Smooth muscle cell (in vitro differentiated cells): Measurements from ENCODE around the gene COA6. TPM values are rescaled to one million over a fixed set of nuclear protein-coding genes. Genes with fewer than 3 reads are reported as not detected.

ENCODE experiments used
- DNase-seq: peaks from one replicate; lab custom pipeline; 2025; ENCODE audit not compliant: unreplicated experiment; lab: John Stamatoyannopoulos, UW
- H2AFZ ChIP-seq: fragments of 200-600 bp; sonication (generic); 2 replicates; pipeline ENCODE4 v1.6.0; 2016; ENCODE audit warnings: antibody characterized with exemption, low read depth, mild to moderate bottlenecking
- H3F3A ChIP-seq: fragments of 200-600 bp; sonication (generic); 2 replicates; pipeline ENCODE4 v1.6.0; 2017; ENCODE audit warnings: antibody characterized with exemption, low read depth
- H3K27ac ChIP-seq: fragments of 200-600 bp; sonication (generic); 2 replicates; pipeline ENCODE4 v1.5.1; 2016; ENCODE audit warnings: low read depth, mild to moderate bottlenecking
- H3K27me3 ChIP-seq: fragments of 200-600 bp; sonication (generic); 2 replicates; pipeline ENCODE4 v1.6.1; 2016; ENCODE audit warnings: low read depth, mild to moderate bottlenecking
- H3K36me3 ChIP-seq: fragments of 200-600 bp; sonication (generic); 2 replicates; pipeline ENCODE4 v1.5.1; 2016; ENCODE audit warnings: low read depth
- H3K4me1 ChIP-seq: fragments of 200-600 bp; sonication (generic); 2 replicates; pipeline ENCODE4 v1.5.1; 2016; ENCODE audit warnings: low read depth
- H3K4me2 ChIP-seq: fragments of 200-600 bp; sonication (generic); 2 replicates; pipeline ENCODE4 v1.6.0; 2016; ENCODE audit warnings: mild to moderate bottlenecking
- H3K4me3 ChIP-seq: fragments of 200-600 bp; sonication (generic); 2 replicates; pipeline ENCODE4 v1.5.1; 2016; ENCODE audit warnings: mild to moderate bottlenecking
- H3K79me2 ChIP-seq: fragments of 200-600 bp; sonication (generic); 2 replicates; pipeline ENCODE4 v1.6.0; 2016; ENCODE audit warnings: low read depth, mild to moderate bottlenecking
- H3K9ac ChIP-seq: fragments of 200-600 bp; sonication (generic); 2 replicates; pipeline ENCODE4 v1.6.0; 2016; ENCODE audit warnings: low read depth
- H3K9me3 ChIP-seq: fragments of 200-600 bp; sonication (generic); replicated peaks from 2 replicates; pipeline ENCODE4 v1.5.1; 2016; ENCODE audit warnings: low read depth
- H4K20me1 ChIP-seq: fragments of 200-600 bp; sonication (generic); 2 replicates; pipeline ENCODE4 v1.6.0; 2016; ENCODE audit warnings: low read depth
- WGBS: methylation state at CpG from one replicate; pipeline ENCODE4 v1.1.7; 2016; ENCODE audit warnings: low lambda C conversion rate; 5-methylcytosine and 5-hydroxymethylcytosine counted together
- polyA plus RNA-seq: library from polyadenylated mRNA; unstranded; fragments of >200 nt; fragmentation: Nextera tagmentation; extraction: Ambion mirVana; gene quantifications from 2 replicates; pipeline ENCODE4 v1.2.1, GENCODE V29; 2016
- total RNA-seq: library from RNA; depleted of rRNA; stranded (reverse); fragments of >200 nt; gene quantifications from 2 replicates; pipeline ENCODE4 v1.2.3, GENCODE V29; 2014
- TF ChIP-seq, protein P1 (sequence below): fragments of 200-600 bp; sonication (generic); IDR thresholded peaks from 2 replicates; pipeline ENCODE4 v1.5.1; 2017; ENCODE audit warnings: borderline replicate concordance, mild to moderate bottlenecking, antibody characterized with exemption; ENCODE audit not compliant: insufficient read depth, poor library complexity, severe bottlenecking

Gene COA6
- total and polyA plus RNA-seq, 2 experiments from 2014 or later = 43.5 to 56.3 TPM

DNA sequence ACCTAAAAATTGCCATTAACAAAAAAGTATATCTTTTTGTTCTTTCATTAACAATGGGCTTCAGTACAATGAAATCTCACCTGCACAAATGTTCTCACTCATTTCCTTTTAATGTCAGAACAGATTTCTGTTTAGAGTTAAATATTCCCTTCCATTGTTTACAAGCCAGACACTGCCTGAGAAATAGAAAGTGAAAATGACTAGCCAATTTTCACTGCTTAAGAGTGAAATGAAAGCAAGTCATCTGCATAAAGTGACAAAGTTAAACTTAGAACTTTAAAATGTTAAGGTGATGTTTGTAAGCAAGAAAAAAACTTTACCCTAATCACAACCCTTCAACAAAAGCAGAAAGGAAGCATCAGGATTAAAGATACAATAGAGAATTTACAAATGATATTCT, 27.5 kb downstream of the COA6 start:
- H3K27me3 ChIP-seq = no peaks in the 10 kb centered on the region
- H3K4me2 ChIP-seq = no peak overlapping the region
- no peaks in the 10 kb centered on the region for H4K20me1 ChIP-seq
- no peaks in the 10 kb centered on the region for H3F3A ChIP-seq
- H3K9ac ChIP-seq = no peak overlapping the region
- H3K27ac ChIP-seq = no peak overlapping the region
- H3K79me2 ChIP-seq = no peaks in the 10 kb centered on the region
- H3K4me3 ChIP-seq = no peak overlapping the region
- no peak for DNase-seq
- H3K4me1 ChIP-seq = no peaks in the 10 kb centered on the region
- H3K36me3 ChIP-seq = no peaks in the 10 kb centered on the region
- H3K9me3 ChIP-seq = no peaks in the 10 kb centered on the region
- TF ChIP-seq, protein P1, sequence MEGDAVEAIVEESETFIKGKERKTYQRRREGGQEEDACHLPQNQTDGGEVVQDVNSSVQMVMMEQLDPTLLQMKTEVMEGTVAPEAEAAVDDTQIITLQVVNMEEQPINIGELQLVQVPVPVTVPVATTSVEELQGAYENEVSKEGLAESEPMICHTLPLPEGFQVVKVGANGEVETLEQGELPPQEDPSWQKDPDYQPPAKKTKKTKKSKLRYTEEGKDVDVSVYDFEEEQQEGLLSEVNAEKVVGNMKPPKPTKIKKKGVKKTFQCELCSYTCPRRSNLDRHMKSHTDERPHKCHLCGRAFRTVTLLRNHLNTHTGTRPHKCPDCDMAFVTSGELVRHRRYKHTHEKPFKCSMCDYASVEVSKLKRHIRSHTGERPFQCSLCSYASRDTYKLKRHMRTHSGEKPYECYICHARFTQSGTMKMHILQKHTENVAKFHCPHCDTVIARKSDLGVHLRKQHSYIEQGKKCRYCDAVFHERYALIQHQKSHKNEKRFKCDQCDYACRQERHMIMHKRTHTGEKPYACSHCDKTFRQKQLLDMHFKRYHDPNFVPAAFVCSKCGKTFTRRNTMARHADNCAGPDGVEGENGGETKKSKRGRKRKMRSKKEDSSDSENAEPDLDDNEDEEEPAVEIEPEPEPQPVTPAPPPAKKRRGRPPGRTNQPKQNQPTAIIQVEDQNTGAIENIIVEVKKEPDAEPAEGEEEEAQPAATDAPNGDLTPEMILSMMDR = no peak
- no peak overlapping the region for H2AFZ ChIP-seq

DNA sequence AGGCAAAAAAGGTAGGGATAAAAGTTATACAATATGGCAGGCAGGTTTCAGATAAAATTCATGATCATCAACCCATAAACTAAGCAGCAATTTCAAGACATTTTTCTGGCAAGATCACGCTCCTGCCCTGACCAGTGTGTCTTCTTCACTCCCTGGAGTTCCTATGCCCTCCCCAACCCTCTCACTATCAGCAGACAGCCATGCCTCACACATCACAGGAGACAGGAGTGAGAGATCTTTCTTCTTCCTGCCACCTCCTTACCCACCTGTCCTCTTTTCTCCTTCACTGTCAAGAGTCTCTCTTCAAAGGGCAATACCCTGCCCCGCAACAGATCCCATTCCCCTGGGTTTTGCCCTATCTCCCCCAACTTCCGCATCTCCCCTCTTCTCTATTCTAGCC, 28.4 kb downstream of the COA6 start:
- no peaks in the 10 kb centered on the region for H3K9me3 ChIP-seq
- WGBS = 97% methylated on average over 3 of the region's 3 CpGs
- no peaks in the 10 kb centered on the region for H3K4me1 ChIP-seq
- H3K27ac ChIP-seq = no peak overlapping the region
- no peak for DNase-seq
- no peak overlapping the region for H3K4me3 ChIP-seq
- H3K9ac ChIP-seq = no peak overlapping the region
- no peaks in the 10 kb centered on the region for H3K79me2 ChIP-seq
- TF ChIP-seq, protein P1 = no peak
- no peaks in the 10 kb centered on the region for H3F3A ChIP-seq
- no peaks in the 10 kb centered on the region for H3K36me3 ChIP-seq
- no peak overlapping the region for H2AFZ ChIP-seq
- no peaks in the 10 kb centered on the region for H3K27me3 ChIP-seq
- H4K20me1 ChIP-seq = no peaks in the 10 kb centered on the region
- no peak overlapping the region for H3K4me2 ChIP-seq

DNA sequence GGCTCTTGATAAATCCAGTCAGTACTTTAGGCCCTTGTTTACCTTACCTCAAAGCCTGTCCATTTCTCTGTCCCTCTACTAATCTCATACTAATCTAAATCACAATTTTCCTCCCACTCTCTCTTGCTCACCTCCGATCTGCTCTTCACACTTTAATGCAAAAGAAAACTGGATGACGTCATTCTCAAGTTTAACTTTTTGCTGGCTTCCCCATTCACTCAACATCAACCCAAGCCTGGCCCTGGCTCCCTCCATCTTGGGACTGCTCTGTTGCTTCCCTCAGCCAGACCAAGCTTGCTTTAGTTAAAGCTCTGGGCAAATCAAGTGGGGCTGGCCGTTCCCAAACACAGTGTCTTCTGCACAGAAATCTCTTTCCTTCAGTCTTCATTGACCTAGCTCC, 29.7 kb downstream of the COA6 start:
- Histone ChIP-seq H3K9me3 (no peaks in the 10 kb centered on the region), H3K27ac (no peak overlapping the region), H3K4me1 (no peaks in the 10 kb centered on the region), H3K4me2 (no peak overlapping the region), H4K20me1 (no peaks in the 10 kb centered on the region), H3K36me3 (no peaks in the 10 kb centered on the region), H3K79me2 (no peaks in the 10 kb centered on the region), H3K9ac (no peak overlapping the region), H3K27me3 (no peaks in the 10 kb centered on the region), H3K4me3 (no peak overlapping the region), H2AFZ (no peak overlapping the region), H3F3A (no peaks in the 10 kb centered on the region)
- TF ChIP-seq, protein P1 = no peak
- no peak for DNase-seq
- WGBS = 91% methylated on average over 3 of the region's 3 CpGs

DNA sequence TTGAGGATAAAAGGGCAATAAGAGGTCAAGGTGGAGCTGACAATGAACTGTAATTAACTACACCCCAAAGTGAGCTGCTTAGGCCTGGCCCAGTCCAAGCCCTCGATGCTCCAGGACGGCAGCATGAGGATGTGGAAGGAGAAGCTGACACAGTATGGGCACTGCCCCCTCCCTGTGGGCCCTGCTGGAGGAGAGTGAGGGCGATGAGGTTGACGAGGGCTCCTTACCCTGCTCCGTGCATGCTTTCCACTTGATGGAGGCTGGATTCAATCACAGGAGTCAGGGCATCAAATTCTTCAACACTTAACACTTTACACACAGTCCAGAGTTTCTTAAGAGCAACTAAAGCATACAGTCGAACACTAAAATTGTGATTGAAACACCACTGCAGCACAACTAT, 32.4 kb downstream of the COA6 start:
- Histone ChIP-seq H3F3A (no peaks in the 10 kb centered on the region), H3K27me3 (no peaks in the 10 kb centered on the region), H2AFZ (no peak overlapping the region), H3K9me3 (no peaks in the 10 kb centered on the region), H3K36me3 (no peaks in the 10 kb centered on the region), H3K4me3 (no peak overlapping the region), H3K27ac (no peak overlapping the region), H3K9ac (no peak overlapping the region), H3K4me1 (no peaks in the 10 kb centered on the region), H3K4me2 (no peak overlapping the region), H4K20me1 (no peaks in the 10 kb centered on the region), H3K79me2 (no peaks in the 10 kb centered on the region)
- TF ChIP-seq, protein P1 = no peak
- no peak for DNase-seq
- 92% methylated on average over 6 of the region's 6 CpGs for WGBS
